Prostate gland (tissue), 2 donors: ENCODE data around the gene LAMP2. TPM values are rescaled to one million over a fixed set of nuclear protein-coding genes. Genes with fewer than 3 reads are reported as not detected.

Source experiments
- DNase-seq: peaks from one replicate; pipeline ENCODE4 v3.0.0-alpha.2; 2019; ENCODE audit warnings: low spot score
- H3K27ac ChIP-seq, 2 donors: fragments of 200-600 bp; sonication (generic); 2 replicates each; pipeline ENCODE4 v1.5.1; 2017 to 2019
- H3K27me3 ChIP-seq: fragments of 200-600 bp; sonication (generic); replicated peaks from 2 replicates; pipeline ENCODE4 v1.5.1; 2019; ENCODE audit not compliant: insufficient read depth
- H3K36me3 ChIP-seq, 2 donors: fragments of 200-600 bp; sonication (generic); 1 replicate in 1 of 2; 2 replicates in 1 of 2; pipeline versions ENCODE4 v1.5.1 to v1.8.1; 2017 to 2019
- H3K4me1 ChIP-seq: fragments of 200-600 bp; sonication (generic); replicated peaks from 2 replicates; pipeline ENCODE4 v1.5.1; 2019
- H3K4me3 ChIP-seq, 2 donors: fragments of 200-600 bp; sonication (generic); 2 replicates each; pipeline ENCODE4 v1.5.1; 2017 to 2019
- H3K9me3 ChIP-seq: fragments of 200-600 bp; sonication (generic); 2 replicates; pipeline ENCODE4 v1.5.1; 2017
- POLR2A ChIP-seq: fragments of 450-650 bp; IDR thresholded peaks from one replicate; pipeline ENCODE4 v1.6.1; 2016; ENCODE audit warnings: antibody characterized with exemption, mild to moderate bottlenecking
- POLR2AphosphoS5 ChIP-seq: sonication (generic); formaldehyde crosslinking; IDR thresholded peaks from one replicate; pipeline ENCODE4 v1.6.1; 2017; ENCODE audit warnings: antibody characterized with exemption
- whole genome bisulfite sequencing: methylation state at CpG from one replicate; pipeline ENCODE4 v1.1.5; 2018; 5-methylcytosine and 5-hydroxymethylcytosine counted together
- intact Hi-C: fragments of 100-400 bp; cut with DNase I; formaldehyde crosslinking; loops from one replicate; pipeline ENCODE4 v1.14.2; 2022
- total RNA-seq, 2 donors: library from RNA; depleted of rRNA; stranded (reverse); fragments of >200 nt; gene quantifications; one replicate each; pipeline ENCODE4 v1.1.0, GENCODE V29; 2016
- TF ChIP-seq, protein P1 (sequence below), 4 experiments: fragments of 200-600 bp in 2 of 4; fragments of 450-650 bp in 2 of 4; sonication (generic) in 2 of 4; IDR thresholded peaks; 1 replicate in 3 of 4; 2 replicates in 1 of 4; pipeline ENCODE4 v1.5.1; 2016 to 2019; ENCODE audit warnings: antibody characterized with exemption in 4 of 4, mild to moderate bottlenecking in 2 of 4, moderate library complexity in 2 of 4

Gene LAMP2
- total RNA-seq, 2 donors from 2014 or later = 156 to 269 TPM

DNA sequence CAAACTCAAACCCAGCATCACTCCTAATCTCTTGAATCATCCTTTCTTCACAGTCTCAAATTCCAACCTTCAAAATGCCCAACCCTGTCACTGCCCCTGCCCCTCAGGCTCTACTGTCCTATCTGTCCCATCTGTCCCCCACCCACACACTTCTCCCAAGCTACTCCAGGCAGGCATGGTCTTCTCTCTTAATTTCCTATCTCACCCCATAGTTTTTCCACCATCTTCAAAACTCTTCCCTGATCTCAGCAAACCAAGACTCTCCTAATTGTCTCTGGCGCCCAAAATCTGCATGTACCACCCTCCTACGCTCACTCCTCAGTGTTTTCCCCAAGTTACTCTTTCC, 644 bp downstream of the LAMP2 start:
- no peaks in the 10 kb centered on the region for H3K4me1 ChIP-seq
- WGBS = 0% methylated on average over 2 of the region's 2 CpGs
- intact Hi-C loops = no loop called here

DNA sequence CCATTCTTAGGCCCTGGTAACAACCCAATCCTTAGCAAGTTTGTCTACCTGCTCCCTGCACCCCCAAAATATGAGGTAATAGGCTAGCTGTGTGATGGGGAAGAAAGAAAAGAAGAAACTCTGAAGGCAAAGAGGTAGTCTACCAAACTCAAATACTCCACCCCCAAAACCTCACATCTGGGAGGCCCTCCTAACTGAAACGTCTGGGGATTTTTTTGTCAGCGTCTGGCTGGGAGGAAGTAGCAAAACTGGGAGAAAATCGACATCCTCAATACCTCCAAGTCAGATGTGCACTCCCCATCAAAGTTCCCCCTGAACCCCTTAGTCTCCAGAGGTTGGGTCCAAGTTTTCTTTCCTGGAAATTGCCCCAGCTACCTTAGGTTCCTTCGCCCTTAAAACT, 1.0 kb downstream of the LAMP2 start:
- Histone ChIP-seq H3K4me1 (no peaks in the 10 kb centered on the region), H3K27me3 (no peaks in the 10 kb centered on the region), H3K9me3 (no peaks in the 10 kb centered on the region), H3K27ac (peak overlapping the region; percentile 91 to 92), H3K4me3 (peak overlapping the region; percentile 54 to 55), H3K36me3 (no peaks in the 10 kb centered on the region)
- no peak for TF ChIP-seq POLR2AphosphoS5
- TF ChIP-seq, protein P1, sequence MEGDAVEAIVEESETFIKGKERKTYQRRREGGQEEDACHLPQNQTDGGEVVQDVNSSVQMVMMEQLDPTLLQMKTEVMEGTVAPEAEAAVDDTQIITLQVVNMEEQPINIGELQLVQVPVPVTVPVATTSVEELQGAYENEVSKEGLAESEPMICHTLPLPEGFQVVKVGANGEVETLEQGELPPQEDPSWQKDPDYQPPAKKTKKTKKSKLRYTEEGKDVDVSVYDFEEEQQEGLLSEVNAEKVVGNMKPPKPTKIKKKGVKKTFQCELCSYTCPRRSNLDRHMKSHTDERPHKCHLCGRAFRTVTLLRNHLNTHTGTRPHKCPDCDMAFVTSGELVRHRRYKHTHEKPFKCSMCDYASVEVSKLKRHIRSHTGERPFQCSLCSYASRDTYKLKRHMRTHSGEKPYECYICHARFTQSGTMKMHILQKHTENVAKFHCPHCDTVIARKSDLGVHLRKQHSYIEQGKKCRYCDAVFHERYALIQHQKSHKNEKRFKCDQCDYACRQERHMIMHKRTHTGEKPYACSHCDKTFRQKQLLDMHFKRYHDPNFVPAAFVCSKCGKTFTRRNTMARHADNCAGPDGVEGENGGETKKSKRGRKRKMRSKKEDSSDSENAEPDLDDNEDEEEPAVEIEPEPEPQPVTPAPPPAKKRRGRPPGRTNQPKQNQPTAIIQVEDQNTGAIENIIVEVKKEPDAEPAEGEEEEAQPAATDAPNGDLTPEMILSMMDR (IDR thresholded peaks at IDR 0.05) = no peak
- TF ChIP-seq POLR2A = no peak
- intact Hi-C loops = no loop called here
- 8% methylated on average over 4 of the region's 4 CpGs for WGBS
- DNase-seq = no peak

More for the DNA sequence above, 644 bp downstream of the LAMP2 start:
- DNase-seq = no peak
- Histone ChIP-seq H3K36me3 (no peaks in the 10 kb centered on the region), H3K4me3 (peak overlapping the region; percentile 54 to 55), H3K27ac (peak overlapping the region; percentile 91 to 92), H3K9me3 (no peaks in the 10 kb centered on the region), H3K27me3 (no peaks in the 10 kb centered on the region)
- TF ChIP-seq POLR2AphosphoS5 = no peak
- TF ChIP-seq, protein P1 (IDR thresholded peaks at IDR 0.05) = no peak
- no peak for TF ChIP-seq POLR2A

DNA sequence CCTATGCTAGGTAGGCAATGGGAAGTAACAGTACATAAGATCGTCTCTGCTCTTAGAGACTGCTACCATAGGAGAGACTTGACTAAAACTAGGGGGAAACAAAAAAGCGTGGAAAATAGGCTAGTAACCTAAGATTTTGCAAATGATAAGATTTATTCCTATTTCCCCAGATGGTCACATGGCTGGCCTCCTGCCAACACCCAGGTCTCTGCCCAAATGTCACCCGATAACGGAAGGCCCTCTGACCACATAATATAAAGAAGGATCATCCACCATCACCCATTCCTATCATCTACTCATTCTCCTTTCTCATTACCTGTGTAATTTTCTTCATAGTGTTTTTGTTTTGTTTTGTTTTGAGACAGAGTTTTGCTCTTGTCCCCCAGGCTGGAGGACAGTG, 4.7 kb downstream of the LAMP2 start:
- WGBS = 86% methylated on average over 4 of the region's 4 CpGs
- no peak overlapping the region for H3K27ac ChIP-seq
- DNase-seq = no peak

DNA sequence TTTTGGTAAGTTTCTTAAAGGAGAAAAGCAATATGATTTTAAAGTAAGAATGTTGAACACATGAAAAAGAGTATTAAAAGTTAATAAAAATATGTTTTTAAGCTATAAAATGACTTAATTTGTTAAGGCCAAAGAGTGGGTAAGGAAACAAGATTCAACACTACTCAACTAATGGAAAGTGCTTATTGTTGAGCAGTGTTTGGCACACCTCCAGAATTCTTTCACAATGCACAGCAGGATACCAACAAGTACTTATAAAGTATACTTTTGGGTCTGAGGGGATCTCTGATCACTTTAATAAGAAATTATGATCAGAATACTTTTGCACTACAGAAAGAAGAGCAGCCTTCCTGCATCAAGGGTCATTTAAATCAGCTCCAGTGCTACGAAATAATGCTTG, 5.9 kb downstream of the LAMP2 start:
- H3K27ac ChIP-seq = no peak overlapping the region
- no peak overlapping the region for H3K4me3 ChIP-seq
- intact Hi-C loops = no loop called here
- no peak for TF ChIP-seq POLR2A
- no peak for TF ChIP-seq POLR2AphosphoS5
- TF ChIP-seq, protein P1 (IDR thresholded peaks at IDR 0.05) = no peak
- DNase-seq = peak; percentile 22
- H3K4me1 ChIP-seq = no peaks in the 10 kb centered on the region
- no peaks in the 10 kb centered on the region for H3K9me3 ChIP-seq
- 100% methylated on average over 1 of the region's 1 CpG for WGBS
- H3K27me3 ChIP-seq = no peaks in the 10 kb centered on the region
- H3K36me3 ChIP-seq = no peaks in the 10 kb centered on the region

More for the DNA sequence above, 4.7 kb downstream of the LAMP2 start:
- TF ChIP-seq POLR2A = no peak
- TF ChIP-seq POLR2AphosphoS5 = no peak
- TF ChIP-seq, protein P1 (IDR thresholded peaks at IDR 0.05) = no peak
- Histone ChIP-seq H3K4me3 (no peak overlapping the region), H3K27me3 (no peaks in the 10 kb centered on the region), H3K36me3 (no peaks in the 10 kb centered on the region), H3K4me1 (no peaks in the 10 kb centered on the region), H3K9me3 (no peaks in the 10 kb centered on the region)
- intact Hi-C loops = no loop called here

DNA sequence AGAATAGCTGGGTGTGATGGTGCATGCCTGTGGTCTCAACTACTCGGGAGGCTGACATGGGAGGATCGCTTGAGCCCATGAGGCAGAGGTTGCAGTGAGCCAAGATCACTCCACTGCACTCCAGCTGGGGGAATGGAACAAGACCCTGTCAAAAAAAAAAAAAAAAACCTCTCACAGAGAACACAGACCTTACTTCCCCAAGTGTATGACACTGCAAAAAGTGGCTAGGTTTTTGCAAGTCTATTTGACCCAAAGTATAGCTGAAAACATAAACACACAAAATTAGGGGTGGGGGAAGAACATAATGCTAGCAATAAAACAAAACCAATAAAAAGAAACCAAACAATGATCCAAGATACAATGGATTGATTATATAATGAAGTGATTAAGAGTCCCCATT, 6.7 kb downstream of the LAMP2 start:
- 86% methylated on average over 2 of the region's 2 CpGs for WGBS
- intact Hi-C loops = no loop called here
- H3K4me1 ChIP-seq = no peaks in the 10 kb centered on the region

More for the DNA sequence above, 6.7 kb downstream of the LAMP2 start:
- Histone ChIP-seq H3K36me3 (no peaks in the 10 kb centered on the region), H3K27ac (no peak overlapping the region), H3K27me3 (no peaks in the 10 kb centered on the region), H3K9me3 (no peaks in the 10 kb centered on the region), H3K4me3 (no peak overlapping the region)
- DNase-seq = no peak
- TF ChIP-seq POLR2AphosphoS5 (no peak), POLR2A (no peak)
- TF ChIP-seq, protein P1 (IDR thresholded peaks at IDR 0.05) = no peak
